NK-92 (cell line): Measurements from ENCODE around the gene MLN.

Experiments used
- DNase-seq: peaks from one replicate; lab custom pipeline; 2025; ENCODE audit not compliant: unreplicated experiment; lab: John Stamatoyannopoulos, UW

MLN gene

GRCh38 chr6:33816911-33817310, 13.1 kb upstream of the MLN start:
- no peak for DNase-seq

- no peak for DNase-seq
Observed at GRCh38 chr6:33815854-33816253, 12.1 kb upstream of the MLN start.

- DNase-seq = no peak
Observed at GRCh38 chr6:33813990-33814985, 10.5 kb upstream of the MLN start.

- no peak for DNase-seq
Observed at GRCh38 chr6:33813246-33813904, 9.6 kb upstream of the MLN start.

- DNase-seq = no peak
Observed at GRCh38 chr6:33812669-33813068, 8.9 kb upstream of the MLN start.

GRCh38 chr6:33809594-33809993, 5.8 kb upstream of the MLN start:
- no peak for DNase-seq

- DNase-seq = no peak
Observed at GRCh38 chr6:33808641-33809180, 4.9 kb upstream of the MLN start.

GRCh38 chr6:33807606-33808005, 3.8 kb upstream of the MLN start:
- DNase-seq = no peak

- no peak for DNase-seq
Observed at GRCh38 chr6:33806841-33807240, 3.0 kb upstream of the MLN start.

GRCh38 chr6:33802186-33802958, 1.4 kb downstream of the MLN start:
- no peak for DNase-seq

- no peak for DNase-seq
Observed at GRCh38 chr6:33801611-33802010, 2.2 kb downstream of the MLN start.

- DNase-seq = no peak
Observed at GRCh38 chr6:33800248-33800969, 3.4 kb downstream of the MLN start.

GRCh38 chr6:33799454-33800113, 4.2 kb downstream of the MLN start:
- no peak for DNase-seq

GRCh38 chr6:33798343-33798848, 5.4 kb downstream of the MLN start:
- no peak for DNase-seq

- DNase-seq = no peak
Observed at GRCh38 chr6:33797626-33798342, 6.0 kb downstream of the MLN start.

- DNase-seq = no peak
Observed at GRCh38 chr6:33794910-33795623, 8.7 kb downstream of the MLN start.

GRCh38 chr6:33792981-33793380, 10.8 kb downstream of the MLN start:
- no peak for DNase-seq

- DNase-seq = no peak
Observed at GRCh38 chr6:33791620-33792019, 12.2 kb downstream of the MLN start.

GRCh38 chr6:33790910-33791309, 12.9 kb downstream of the MLN start:
- DNase-seq = no peak
